CD4-positive, alpha-beta T cell treated with Interferon alpha-2 for 1 hour (primary cell): ENCODE results near the gene EBF4.
"Not testable (repeated sequence)": the region's sequence is repeated elsewhere in the genome, so short reads cannot be mapped to it uniquely, and the experiment has no call there.

Experiments
- DNase-seq, 2 donors: peaks; one replicate each; pipeline ENCODE4 v3.0.0-alpha.2; 2020 to 2022

EBF4 gene

GRCh38 chr20:2797136-2797983, 104.8 kb downstream of the EBF4 start:
- DNase-seq: no peak

GRCh38 chr20:2798095-2798805, 105.7 kb downstream of the EBF4 start:
- no peak for DNase-seq

GRCh38 chr20:2798814-2799213, 106.2 kb downstream of the EBF4 start:
- DNase-seq: no peak

- no peak for DNase-seq
These were observed 106.7 kb downstream of the EBF4 start for GRCh38 chr20:2799271-2799670.

GRCh38 chr20:2799688-2800520, 107.3 kb downstream of the EBF4 start:
- DNase-seq: peak in 1 of 2 donors; percentile 9

- DNase-seq: peak in 1 of 2 donors; percentile 9
These were observed 108.1 kb downstream of the EBF4 start, which contains the start of gene CPXM1 for GRCh38 chr20:2800521-2801285. Gene CPXM1, minus strand, starts transcription at chr20:2800627. Its CDS starts 55 bp downstream, at chr20:2800572.

- no peak for DNase-seq
These were observed 108.7 kb downstream of the EBF4 start for GRCh38 chr20:2801286-2801728.

GRCh38 chr20:2804041-2804828, 111.7 kb downstream of the EBF4 start:
- DNase-seq: no peak

- DNase-seq: no peak
These were observed 112.5 kb downstream of the EBF4 start for GRCh38 chr20:2804852-2805688.

- no peak for DNase-seq
These were observed 113.2 kb downstream of the EBF4 start for GRCh38 chr20:2805689-2806350.

GRCh38 chr20:2806351-2806701, 113.7 kb downstream of the EBF4 start:
- no peak for DNase-seq

GRCh38 chr20:2807019-2807418, 114.4 kb downstream of the EBF4 start:
- no peak for DNase-seq

- DNase-seq: not testable (repeated sequence)
These were observed 115.3 kb downstream of the EBF4 start for GRCh38 chr20:2807929-2808328.

GRCh38 chr20:2809690-2810089, 117.1 kb downstream of the EBF4 start:
- DNase-seq: no peak
